ENCODE results near the gene RALGPS1. TPM values are rescaled to one million over a fixed set of nuclear protein-coding genes. Genes with fewer than 3 reads are reported as not detected.

Gene RALGPS1
- total and polyA plus RNA-seq, 2 experiments from 2014 or later, result 13.1 to 22.1 TPM

- Histone ChIP-seq H3K27me3 (no peaks in the 10 kb centered on the region), H3K27ac (no peak overlapping the region), H3K4me1 (ENCODE audit: insufficient read depth) (peaks cover 14% of the 10 kb centered on the region), H3K9me2 (replicated peaks; ENCODE audit: insufficient read depth) (no peaks in the 10 kb centered on the region), H3K36me3 (replicated peaks; ENCODE audit: insufficient read depth, low read depth) (no peaks in the 10 kb centered on the region), H3K79me2 (no peaks in the 10 kb centered on the region), H4K20me1 (ENCODE audit: insufficient read depth, poor library complexity, severe bottlenecking) (no peaks in the 10 kb centered on the region), H2AFZ (no peak overlapping the region), H3K4me2 (no peak overlapping the region), H3K4me3 (no peak overlapping the region), H3K9me3 (ENCODE audit: low read depth) (no peaks in the 10 kb centered on the region)
- TF ChIP-seq CTCF (IDR thresholded peaks at IDR 0.05; ENCODE audit: poor library complexity), result no peak
- TF ChIP-seq EZH2 (IDR thresholded peaks at IDR 0.05; ENCODE audit: borderline replicate concordance), result no peak
- no peak for TF ChIP-seq EZH2phosphoT487 (IDR thresholded peaks at IDR 0.05; ENCODE audit: low read depth, severe bottlenecking, unreplicated experiment)
- no peak for DNase-seq (ENCODE audit: low spot score)
- 94% methylated on average over 9 of the region's 9 CpGs for WGBS (ENCODE audit: low lambda C conversion rate, missing lambda C conversion rate)
These were observed 116.5 kb downstream of the RALGPS1 start for GRCh38 chr9:127030814-127031740.

- no peaks in the 10 kb centered on the region for H3K27me3 ChIP-seq
- WGBS (ENCODE audit: low lambda C conversion rate, missing lambda C conversion rate), result 80% methylated on average over 4 of the region's 4 CpGs
- H2AFZ ChIP-seq, result no peak overlapping the region
- no peaks in the 10 kb centered on the region for H3K79me2 ChIP-seq
- H3K9me3 ChIP-seq (ENCODE audit: low read depth), result no peaks in the 10 kb centered on the region
- no peak overlapping the region for H3K27ac ChIP-seq
- no peaks in the 10 kb centered on the region for H3K9me2 ChIP-seq (replicated peaks; ENCODE audit: insufficient read depth)
- no peak overlapping the region for H3K4me2 ChIP-seq
- no peak overlapping the region for H3K4me3 ChIP-seq
- no peaks in the 10 kb centered on the region for H3K36me3 ChIP-seq (replicated peaks; ENCODE audit: insufficient read depth, low read depth)
- H3K4me1 ChIP-seq (ENCODE audit: insufficient read depth), result peaks cover 14% of the 10 kb centered on the region
- no peak for DNase-seq (ENCODE audit: low spot score)
- TF ChIP-seq EZH2phosphoT487 (IDR thresholded peaks at IDR 0.05; ENCODE audit: low read depth, severe bottlenecking, unreplicated experiment) (no peak), CTCF (IDR thresholded peaks at IDR 0.05; ENCODE audit: poor library complexity) (no peak), EZH2 (IDR thresholded peaks at IDR 0.05; ENCODE audit: borderline replicate concordance) (no peak)
- no peaks in the 10 kb centered on the region for H4K20me1 ChIP-seq (ENCODE audit: insufficient read depth, poor library complexity, severe bottlenecking)
These were observed 117.7 kb downstream of the RALGPS1 start for GRCh38 chr9:127032256-127032655.

GRCh38 chr9:127033061-127033460 is 118.5 kb downstream of the RALGPS1 start:
- Histone ChIP-seq H3K36me3 (replicated peaks; ENCODE audit: insufficient read depth, low read depth) (no peaks in the 10 kb centered on the region), H3K79me2 (no peaks in the 10 kb centered on the region), H3K9me2 (replicated peaks; ENCODE audit: insufficient read depth) (no peaks in the 10 kb centered on the region), H3K4me1 (ENCODE audit: insufficient read depth) (peaks cover 12% of the 10 kb centered on the region), H3K27me3 (no peaks in the 10 kb centered on the region), H3K27ac (peak overlapping the region; percentile 30), H2AFZ (no peak overlapping the region), H3K4me3 (no peak overlapping the region), H3K4me2 (no peak overlapping the region), H4K20me1 (ENCODE audit: insufficient read depth, poor library complexity, severe bottlenecking) (no peaks in the 10 kb centered on the region), H3K9me3 (ENCODE audit: low read depth) (no peaks in the 10 kb centered on the region)
- WGBS (ENCODE audit: low lambda C conversion rate, missing lambda C conversion rate), result 83% methylated on average over 3 of the region's 3 CpGs
- TF ChIP-seq EZH2 (IDR thresholded peaks at IDR 0.05; ENCODE audit: borderline replicate concordance), result no peak
- TF ChIP-seq EZH2phosphoT487 (IDR thresholded peaks at IDR 0.05; ENCODE audit: low read depth, severe bottlenecking, unreplicated experiment), result no peak
- TF ChIP-seq CTCF (IDR thresholded peaks at IDR 0.05; ENCODE audit: poor library complexity), result no peak
- peak; percentile 37 for DNase-seq (ENCODE audit: low spot score)
